K562 (cell line): Measurements from ENCODE around the gene GOLGA6L2. TPM values are rescaled to one million over a fixed set of nuclear protein-coding genes. Genes with fewer than 3 reads are reported as not detected.

ENCODE experiments used
- ATAC-seq: fragments of 200-7000 bp; cut with Tn5 transposase; 3 replicates; pipeline ENCODE4 v1.9.1; 2020; ENCODE audit warnings: moderate library complexity
- BruUV-seq: library from RNA; stranded (reverse); fragments of 400-500 nt; replicated peaks from 2 replicates; lab custom pipeline; 2021; lab: Mats Ljungman, UMichigan
- CTCF ChIA-PET: fragments of 300-600 bp; formaldehyde crosslinking; extraction: SDS; loops from one replicate; lab custom pipeline; 2021; ENCODE audit warnings: low intra/inter-chr PET ratio; lab: Yijun Ruan, JAX
- POLR2A ChIA-PET: fragments of 300-600, 350-650 bp; sonication (Branson Sonifier 250); formaldehyde crosslinking; extraction: SDS; loops from one replicate; lab custom pipeline; 2021; ENCODE audit warnings: antibody characterized with exemption, inconsistent platforms; lab: Yijun Ruan, JAX
- DNase-seq, 4 experiments: peaks; one replicate each; pipeline versions ENCODE4 v3.0.0 to v3.0.0-alpha.2; 2011 to 2018; ENCODE audit warnings: low spot score in 3 of 4, mixed read lengths in 3 of 4; ENCODE audit errors: extremely low read depth in 1 of 4
- FAIRE-seq: peaks from 2 replicates; lab custom pipeline; 2011; peaks lifted over from hg19 to GRCh38; lab: Jason Lieb, UNC
- H2AFZ ChIP-seq: 2 replicates; pipeline ENCODE4 v1.6.0; 2011; ENCODE audit warnings: low read depth, low read length, control low read depth, inconsistent platforms
- H3K27ac ChIP-seq: fragments of 200-600 bp; 3 replicates; pipeline ENCODE4 v1.8.0; 2011; ENCODE audit warnings: low read depth, mild to moderate bottlenecking, control low read depth, inconsistent platforms, low read length, moderate library complexity, mixed read lengths; ENCODE audit errors: extremely low read depth
- H3K27me3 ChIP-seq, 2 experiments: fragments of 300-600 bp in 1 of 2; 2 replicates in 1 of 2; 3 replicates in 1 of 2; pipeline versions ENCODE4 v1.6.0 to v1.8.0; 2011; ENCODE audit warnings: inconsistent platforms in 2 of 2, low read length in 2 of 2, mild to moderate bottlenecking in 1 of 2, mixed read lengths in 1 of 2, moderate library complexity in 1 of 2; ENCODE audit not compliant: control insufficient read depth in 2 of 2, insufficient read depth in 2 of 2
- H3K36me3 ChIP-seq: fragments of 300-600 bp; 3 replicates; pipeline ENCODE4 v1.8.0; 2011; ENCODE audit warnings: mild to moderate bottlenecking, low read length, inconsistent platforms; ENCODE audit not compliant: control insufficient read depth, insufficient read depth
- H3K4me1 ChIP-seq, 2 experiments: fragments of 200-600 bp in 1 of 2; replicated peaks in 1 of 2; 2 replicates in 1 of 2; 3 replicates in 1 of 2; pipeline versions ENCODE4 v1.5.1 to v1.8.0; 2011; ENCODE audit warnings: inconsistent platforms in 2 of 2, low read length in 2 of 2, mild to moderate bottlenecking in 1 of 2, mixed read lengths in 1 of 2, moderate library complexity in 1 of 2; ENCODE audit not compliant: control insufficient read depth in 2 of 2, insufficient read depth in 2 of 2
- H3K4me2 ChIP-seq: 2 replicates; pipeline ENCODE4 v1.6.1; 2011; ENCODE audit warnings: low read length, control low read depth, inconsistent platforms, mixed read lengths; ENCODE audit not compliant: insufficient read depth
- H3K4me3 ChIP-seq: fragments of 200-600 bp; sonication (generic), shearing (Covaris generic); 2 replicates; pipeline ENCODE4 v1.5.1; 2016; ENCODE audit warnings: control low read depth, inconsistent platforms
- H3K79me2 ChIP-seq: fragments of 200-600 bp; 3 replicates; pipeline ENCODE4 v1.8.0; 2011; ENCODE audit warnings: low read length, inconsistent platforms; ENCODE audit not compliant: control insufficient read depth, insufficient read depth
- H3K9ac ChIP-seq, 2 experiments: 2 replicates each; pipeline versions ENCODE4 v1.6.0 to v1.6.1; 2011; ENCODE audit warnings: low read depth in 2 of 2, low read length in 2 of 2, control low read depth in 1 of 2, inconsistent platforms in 1 of 2, mild to moderate bottlenecking in 1 of 2, mixed read lengths in 1 of 2; ENCODE audit not compliant: insufficient read depth in 1 of 2
- H3K9me1 ChIP-seq: one replicate; pipeline ENCODE4 v1.6.0; 2011; ENCODE audit warnings: inconsistent platforms, mild to moderate bottlenecking, low read length, moderate library complexity; ENCODE audit not compliant: control insufficient read depth, insufficient read depth
- H3K9me3 ChIP-seq: replicated peaks from 2 replicates; pipeline ENCODE4 v1.5.1; 2011; ENCODE audit warnings: low read depth, low read length, inconsistent platforms; ENCODE audit not compliant: control insufficient read depth, insufficient read depth
- H4K20me1 ChIP-seq: replicated peaks from 2 replicates; pipeline ENCODE4 v1.6.1; 2011; ENCODE audit warnings: low read length, inconsistent platforms, mixed read lengths; ENCODE audit not compliant: control insufficient read depth, insufficient read depth
- ZNF398 ChIP-seq: fragments of 250-450 bp; sonication (Bioruptor Pico); IDR thresholded peaks from 2 replicates; pipeline ENCODE4 v1.8.0; 2021; ENCODE audit warnings: moderate library complexity, mild to moderate bottlenecking, inconsistent platforms
- WGBS: fragments of 100-300 bp; shearing (Covaris generic); methylation state at CpG from one replicate; pipeline ENCODE4 v1.1.6; 2016; ENCODE audit warnings: low coverage, mixed read lengths; ENCODE audit not compliant: insufficient coverage; ENCODE audit errors: missing lambda C conversion rate; 5-methylcytosine and 5-hydroxymethylcytosine counted together
- in situ Hi-C: fragments of 300-500 bp; cut with MboI; formaldehyde crosslinking; loops from 4 replicates; pipeline ENCODE4 v1.15.0; 2018; ENCODE audit warnings: inconsistent platforms, mixed read lengths
- intact Hi-C: fragments of 100-400 bp; cut with micrococcal nuclease; formaldehyde crosslinking; loops from 2 replicates; pipeline ENCODE4 v1.14.2; 2022
- polyA plus RNA-seq, 8 experiments: library from polyadenylated mRNA; depleted of rRNA in 4 of 8; stranded (reverse) in 5 of 8; unstranded in 3 of 8; fragments of >200 nt; fragmentation: Nextera tagmentation in 2 of 8; fragmentation: Illumina TruSeq in 1 of 8; extraction: Ambion mirVana in 2 of 8; extraction: Trizol in 1 of 8; gene quantifications; 2 replicates each; pipeline versions ENCODE4 v1.2.1 to v1.2.3, GENCODE V29; 2011 to 2014; ENCODE audit warnings: inconsistent platforms in 1 of 8, missing spikeins in 1 of 8
- total RNA-seq, 7 experiments: library from RNA; depleted of rRNA in 6 of 7; stranded (reverse); fragments of >200 nt in 6 of 7; fragmentation: Illumina TruSeq in 2 of 7; extraction: Trizol in 2 of 7; gene quantifications; 2 replicates each; pipeline versions ENCODE4 v1.2.1 to v1.2.3, GENCODE V29; 2011 to 2021; ENCODE audit warnings: low replicate concordance in 1 of 7

Gene GOLGA6L2
- total and polyA plus RNA-seq, 9 of the 15 experiments (the other 6 are each of a cell fraction or from before 2014, with no cell fraction given), result not detected

- 10% methylated on average over 12 of the region's 13 CpGs for WGBS
- Histone ChIP-seq H3K9me3 (no peaks in the 10 kb centered on the region), H3K27me3 (peaks cover 2 to 28% of the 10 kb centered on the region in 2 experiments; a peak in 4 of 5 replicates), H3K27ac (no peak overlapping the region), H4K20me1 (no peaks in the 10 kb centered on the region), H2AFZ (no peak overlapping the region), H3K4me1 (no peaks in the 10 kb centered on the region), H3K4me2 (no peak overlapping the region)
- DNase-seq, result no peak
- intact Hi-C loops, result no loop called here
- in situ Hi-C loops, result no loop called here
- no peak for TF ChIP-seq ZNF398 (CRISPR knock-in tag)
- TF ChIP-seq, all 486 proteins: peak for 0
- no TSS peak for BruUV-seq
- ChIA-PET CTCF (no interaction called here), POLR2A (no interaction called here)
- no peak overlapping the region for H3K9ac ChIP-seq
- ATAC-seq (no peak), FAIRE-seq (no peak)
- H3K9me1 ChIP-seq, result no peaks in the 10 kb centered on the region
- no peaks in the 10 kb centered on the region for H3K79me2 ChIP-seq
- H3K36me3 ChIP-seq, result no peaks in the 10 kb centered on the region
- no peak overlapping the region for H3K4me3 ChIP-seq
Observed at GRCh38 chr15:23424111-23424904, 22.7 kb downstream of the GOLGA6L2 start.
